GM11168 (cell line): ENCODE results near the gene SRGAP2B.
"Not testable (repeated sequence)": the region's sequence is repeated elsewhere in the genome, so short reads cannot be mapped to it uniquely, and the experiment has no call there.

Source experiments
- in situ Hi-C: fragments of 300-500 bp; cut with MboI; formaldehyde crosslinking; loops from one replicate; pipeline ENCODE4 v1.12.0; 2022; ENCODE audit warnings: low sequenced_read_pairs; ENCODE audit not compliant: unreplicated experiment

Gene SRGAP2B

DNA sequence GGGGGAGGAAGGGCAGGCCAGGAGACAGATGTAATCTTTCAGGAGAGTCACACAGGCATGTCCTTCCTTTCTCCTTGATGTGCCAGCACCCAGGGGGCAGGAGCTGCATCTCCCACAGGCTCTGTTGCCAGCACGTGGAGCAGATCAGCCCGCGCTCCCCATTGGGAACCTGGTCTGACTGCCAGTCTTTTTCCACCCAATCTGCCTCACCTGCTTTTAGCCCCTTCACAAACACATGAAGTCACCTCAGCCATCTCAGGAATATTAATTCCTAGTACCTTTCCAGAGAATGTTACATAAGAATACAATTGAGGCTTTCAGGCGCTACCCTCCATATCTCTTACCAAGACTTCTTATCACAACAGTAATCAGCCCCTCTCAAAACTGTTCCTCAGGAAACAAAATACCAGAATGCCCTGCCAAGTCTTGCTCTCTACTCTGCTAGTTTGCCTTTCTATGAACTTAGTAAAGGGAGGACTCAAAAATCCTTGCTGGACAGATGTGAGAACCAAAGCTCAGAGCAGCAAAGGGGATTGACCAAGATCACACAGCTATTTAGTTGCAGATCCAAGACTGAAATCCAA is 94.3 kb downstream of the SRGAP2B start:
- in situ Hi-C loops = not testable (repeated sequence)

- in situ Hi-C loops = not testable (repeated sequence)
Observed at GRCh38 chr1:145000074-145000742, 94.9 kb downstream of the SRGAP2B start.

- in situ Hi-C loops = not testable (repeated sequence)
Observed at GRCh38 chr1:144998981-144999273, 96.2 kb downstream of the SRGAP2B start.

DNA sequence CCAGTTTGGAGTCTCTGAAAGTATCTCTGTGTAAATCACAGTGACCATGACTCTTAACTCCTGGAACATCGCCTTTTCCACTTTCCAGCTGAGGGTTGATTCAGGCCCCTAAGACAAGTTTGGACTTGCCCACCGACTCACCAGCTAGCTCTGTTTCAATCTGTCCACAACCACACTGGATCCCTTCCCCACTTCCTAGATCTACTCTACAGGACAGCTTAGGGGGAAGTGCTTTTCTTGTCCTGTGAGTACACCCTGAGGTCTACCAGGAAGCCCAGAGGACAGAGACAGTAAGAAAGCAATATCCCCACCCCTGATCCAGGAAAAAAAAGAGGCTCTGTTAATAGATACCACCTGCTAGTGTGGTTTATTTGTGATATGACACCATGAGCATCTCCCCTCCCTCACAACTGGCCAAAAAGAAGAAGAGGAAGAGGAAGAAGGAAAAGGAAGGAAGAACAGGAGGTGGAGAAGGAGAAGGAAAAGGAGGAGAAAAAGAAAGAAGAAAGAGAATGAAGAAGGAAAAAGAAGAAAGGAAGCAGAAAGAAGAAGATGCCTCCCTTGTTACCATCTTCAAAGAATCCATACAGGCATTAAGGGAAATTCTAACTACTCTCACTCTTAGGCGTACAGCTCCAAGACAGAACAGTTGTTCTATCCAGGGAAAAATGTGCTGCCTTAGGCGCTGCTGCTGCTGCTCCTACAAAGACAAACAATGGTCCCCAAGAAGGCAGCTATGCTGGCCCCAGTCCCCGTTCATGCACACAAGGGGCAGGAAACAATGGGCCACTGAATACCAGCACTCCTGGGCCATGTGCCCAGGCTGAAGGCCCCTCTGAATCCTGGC is 96.8 kb downstream of the SRGAP2B start:
- in situ Hi-C loops = not testable (repeated sequence)

GRCh38 chr1:144995833-144996410 is 99.2 kb downstream of the SRGAP2B start:
- in situ Hi-C loops = not testable (repeated sequence)

DNA sequence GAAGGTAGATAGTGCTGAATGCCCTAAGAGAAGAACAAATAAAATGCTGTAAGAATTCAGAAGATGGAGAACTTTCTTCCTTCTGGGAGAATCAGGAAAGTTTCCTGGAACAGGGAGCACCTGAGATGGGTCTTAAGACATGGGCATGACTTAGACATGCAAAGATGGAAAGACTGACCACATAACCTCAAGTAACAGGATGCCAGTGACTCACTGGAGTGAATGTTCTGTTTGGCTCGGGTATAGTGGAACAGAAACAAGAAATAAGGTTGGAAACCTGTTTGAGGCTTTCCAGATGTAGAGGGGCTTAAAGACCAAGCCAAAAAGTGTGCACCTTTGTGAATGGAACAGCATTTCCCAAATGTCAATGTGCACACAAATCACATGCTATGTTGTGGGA is 102.2 kb downstream of the SRGAP2B start:
- in situ Hi-C loops = not testable (repeated sequence)

DNA sequence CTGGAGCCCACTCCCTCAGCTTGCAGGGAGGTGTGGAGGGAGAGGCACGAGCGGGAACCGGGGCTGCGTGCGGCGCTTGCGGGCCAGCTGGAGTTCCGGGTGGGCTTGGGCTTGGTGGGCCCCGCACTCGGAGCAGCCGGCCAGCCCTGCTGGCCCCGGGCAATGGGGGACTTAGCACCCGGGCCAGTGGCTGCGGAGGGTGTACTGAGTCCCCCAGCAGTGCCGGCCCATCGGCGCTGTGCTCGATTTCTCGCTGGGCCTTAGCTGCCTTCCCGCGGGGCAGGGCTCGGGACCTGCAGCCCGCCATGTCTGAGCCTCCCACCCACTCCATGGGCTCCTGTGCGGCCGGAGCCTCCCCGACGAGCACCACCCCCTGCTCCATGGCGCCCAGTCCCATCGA is 104.5 kb downstream of the SRGAP2B start:
- in situ Hi-C loops = not testable (repeated sequence)

DNA sequence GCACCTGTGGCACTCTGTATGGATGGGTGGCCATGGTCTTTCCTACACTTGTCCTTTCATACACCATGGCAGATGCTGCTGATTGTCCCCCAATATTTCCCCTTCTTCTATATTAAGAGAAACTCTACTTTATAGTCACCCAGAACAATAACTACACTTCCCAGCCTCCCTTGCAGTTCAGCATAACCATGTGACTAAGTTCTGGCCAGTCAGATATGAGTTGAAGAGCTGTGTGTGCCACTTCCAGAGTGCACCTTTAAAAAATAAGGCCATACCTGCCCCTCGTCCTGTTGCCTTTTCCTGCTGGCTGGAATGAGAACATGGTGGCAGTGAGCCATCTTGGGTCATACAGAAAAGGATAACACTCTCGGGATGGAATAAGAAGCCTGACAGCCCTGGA is 108.0 kb downstream of the SRGAP2B start:
- in situ Hi-C loops = not testable (repeated sequence)

DNA sequence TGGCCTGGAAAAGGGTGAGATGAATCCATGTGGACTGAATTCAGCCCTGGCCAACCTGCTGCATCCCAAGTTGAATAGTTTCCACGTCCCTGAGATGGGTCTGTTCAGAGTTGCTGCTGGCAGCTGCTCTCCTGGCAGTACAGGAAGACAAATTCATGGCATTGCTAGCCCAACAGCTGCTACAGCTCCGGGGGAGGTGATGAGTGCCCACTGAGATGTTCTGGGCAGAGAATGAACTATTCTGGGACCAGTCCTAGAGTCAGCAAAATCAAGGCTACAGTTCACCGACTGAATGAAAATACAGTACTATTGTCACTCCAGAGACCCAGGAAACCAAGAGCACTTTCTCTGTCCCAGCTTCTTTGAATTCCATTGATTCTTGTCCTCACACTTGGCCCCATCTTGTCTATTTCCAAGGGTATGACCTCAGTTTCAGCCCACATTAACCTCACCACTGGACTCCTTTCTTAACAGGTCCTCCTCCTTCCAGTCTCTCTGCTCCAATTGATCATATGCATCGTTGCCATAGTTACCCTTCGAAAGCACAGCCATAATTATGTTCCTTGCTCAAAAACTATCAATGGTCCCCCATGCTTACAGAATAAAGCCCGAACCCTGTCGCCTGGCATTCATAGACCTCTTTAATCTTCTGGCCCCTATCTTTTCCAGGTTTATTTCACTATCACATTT is 108.8 kb downstream of the SRGAP2B start:
- in situ Hi-C loops = not testable (repeated sequence)

DNA sequence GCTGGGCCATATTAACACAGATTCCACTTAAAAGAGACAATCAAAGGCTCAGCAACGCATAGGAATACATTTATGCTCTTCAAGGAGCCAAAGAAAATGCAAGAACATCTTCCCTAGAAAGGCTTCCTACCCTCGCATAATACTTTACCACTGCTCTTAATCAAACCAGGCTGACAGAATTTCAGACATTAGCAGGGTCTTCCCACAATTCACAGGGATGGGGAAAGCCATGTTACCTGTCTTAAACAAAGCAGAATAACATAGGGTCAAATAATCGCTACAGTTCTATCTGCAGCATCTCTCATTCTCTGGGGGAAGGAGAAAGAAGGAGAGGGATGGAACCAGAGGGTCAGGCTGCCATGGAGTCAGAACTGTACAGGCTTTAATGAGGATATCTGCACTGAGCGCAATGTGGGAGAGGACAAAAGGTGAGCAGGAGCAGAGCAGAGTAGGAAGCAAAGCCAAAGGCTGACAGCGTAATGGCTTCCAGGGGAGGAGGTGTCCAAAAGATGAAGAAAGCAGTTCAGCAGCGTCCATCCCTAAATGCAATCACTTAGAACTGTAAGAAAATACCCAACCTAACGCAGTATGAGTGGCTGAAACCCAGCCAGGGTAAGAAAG is 109.5 kb downstream of the SRGAP2B start:
- in situ Hi-C loops = not testable (repeated sequence)

- in situ Hi-C loops = not testable (repeated sequence)
Observed at GRCh38 chr1:144982802-144983525, 112.2 kb downstream of the SRGAP2B start.

DNA sequence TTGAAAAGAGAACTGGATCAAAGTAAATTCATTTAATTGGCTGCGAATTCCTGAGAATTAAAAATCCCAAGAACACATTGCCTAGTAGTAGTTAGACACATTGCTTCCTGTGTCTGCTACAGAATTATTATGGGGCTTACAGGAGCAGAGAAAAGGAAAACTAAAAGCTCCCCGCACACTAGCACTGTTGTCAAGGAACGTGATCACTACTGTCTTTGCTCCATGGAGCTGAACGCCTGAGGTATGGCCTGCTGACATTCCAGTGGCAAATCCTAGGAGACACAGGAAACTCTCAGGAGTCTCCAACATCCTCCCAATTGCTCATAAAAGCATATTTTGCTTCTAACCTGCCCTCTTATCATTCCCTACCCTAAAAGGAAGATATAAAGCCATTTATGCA is 114.0 kb downstream of the SRGAP2B start:
- in situ Hi-C loops = not testable (repeated sequence)

DNA sequence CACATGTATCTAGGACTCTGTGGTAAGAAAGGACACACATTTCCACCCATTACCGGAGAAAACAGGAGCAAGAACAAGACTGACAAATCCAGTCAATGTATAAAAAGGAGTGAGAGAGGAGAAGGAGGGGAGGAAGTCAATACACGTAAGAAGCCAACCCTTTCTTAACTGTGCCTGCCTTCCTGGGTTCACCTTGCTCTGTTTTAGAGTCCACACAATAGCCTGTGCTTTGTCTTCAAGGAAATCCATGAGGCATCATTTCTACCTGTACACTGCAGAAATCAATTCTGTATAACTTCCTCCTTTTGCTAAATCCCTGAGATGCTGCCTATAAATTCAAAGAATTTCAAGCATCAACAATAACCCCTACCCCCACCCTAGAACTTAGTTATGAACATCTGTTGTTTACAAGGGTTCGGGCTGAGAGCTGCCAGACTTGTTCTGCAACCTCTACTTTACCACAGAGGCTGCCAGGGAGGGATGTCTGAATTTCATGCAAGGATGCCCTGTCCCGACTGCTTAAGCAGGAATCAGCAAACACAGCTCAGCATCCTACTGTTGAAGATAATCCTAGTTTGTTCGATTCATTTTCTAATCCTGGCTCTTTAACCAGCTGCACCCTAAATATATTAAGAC is 115.0 kb downstream of the SRGAP2B start:
- in situ Hi-C loops = not testable (repeated sequence)

DNA sequence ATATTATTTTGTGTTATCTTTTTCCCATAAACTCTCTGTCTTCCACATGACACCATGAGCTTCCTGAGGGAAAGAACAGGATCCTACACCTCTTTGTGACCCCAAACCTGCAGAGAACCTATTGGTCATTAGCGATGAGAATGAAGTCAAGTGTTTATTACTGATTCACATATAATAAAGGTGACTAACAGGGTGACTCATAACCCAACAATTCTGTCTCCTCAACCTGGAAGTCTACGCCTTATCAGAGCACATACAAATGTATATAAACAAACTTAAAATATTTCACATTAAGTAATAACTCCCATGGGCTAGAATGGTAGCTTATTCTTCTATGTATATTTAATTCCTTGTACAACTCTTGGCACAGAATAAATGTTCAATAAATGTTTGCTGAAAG is 117.3 kb downstream of the SRGAP2B start:
- in situ Hi-C loops = not testable (repeated sequence)

- in situ Hi-C loops = not testable (repeated sequence)
Observed at GRCh38 chr1:144971936-144972335, 123.2 kb downstream of the SRGAP2B start.

- in situ Hi-C loops = not testable (repeated sequence)
Observed at GRCh38 chr1:144966488-144966887, 128.6 kb downstream of the SRGAP2B start.

DNA sequence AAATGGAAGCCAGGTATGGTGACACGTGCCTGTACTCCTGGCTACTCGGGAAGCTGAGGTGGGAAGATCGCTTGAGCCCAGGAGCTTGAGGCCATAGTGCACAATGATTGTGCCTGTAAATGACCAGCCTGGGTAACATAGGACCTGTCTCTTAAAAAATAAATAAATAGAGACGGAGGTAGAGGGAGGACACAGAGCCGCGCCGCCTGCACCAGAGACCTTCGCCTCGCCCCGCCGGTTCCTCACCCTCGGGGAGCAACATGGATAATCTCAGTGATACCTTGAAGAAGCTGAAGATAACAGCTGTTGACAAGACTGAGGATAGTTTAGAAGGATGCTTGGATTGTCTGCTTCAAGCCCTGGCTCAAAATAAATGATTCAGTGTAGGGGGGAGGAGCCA is 130.4 kb downstream of the SRGAP2B start:
- in situ Hi-C loops = not testable (repeated sequence)

DNA sequence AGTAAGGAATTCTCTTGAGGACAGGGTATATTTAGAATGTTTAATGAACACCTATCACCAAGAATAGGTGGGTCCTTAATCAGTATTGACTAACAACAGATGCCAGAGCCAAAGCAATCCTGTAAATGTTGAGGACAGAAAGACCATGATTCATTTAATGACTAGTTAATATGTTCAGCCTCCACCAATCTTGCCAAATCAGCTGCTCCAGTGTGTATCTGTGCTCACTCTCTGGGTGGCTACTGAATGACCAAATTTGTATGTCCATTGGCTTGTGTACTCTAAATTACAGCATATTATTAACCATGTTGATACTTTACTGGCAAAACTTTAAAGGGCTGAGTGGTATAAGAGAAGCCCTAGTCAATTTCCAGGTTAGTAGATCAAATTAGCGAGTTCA is 130.9 kb downstream of the SRGAP2B start:
- in situ Hi-C loops = not testable (repeated sequence)

DNA sequence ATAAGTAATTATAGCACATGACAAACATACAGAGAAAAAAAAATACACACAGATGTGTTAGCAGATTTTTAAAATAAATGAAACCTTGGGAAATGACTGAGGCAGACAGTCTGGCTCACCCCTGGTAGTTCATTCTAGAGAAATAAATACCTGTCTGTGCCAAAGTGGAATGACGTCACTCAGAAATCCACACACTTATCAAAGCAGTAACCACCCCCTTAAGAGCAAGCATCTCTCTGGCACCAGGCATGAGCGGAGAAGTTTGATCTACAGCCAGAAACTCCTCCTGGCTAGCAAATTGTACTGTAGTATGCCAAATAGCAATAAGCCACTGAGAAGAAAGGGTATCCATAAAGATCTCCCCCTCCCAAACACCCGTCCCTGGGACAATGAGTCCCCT is 131.6 kb downstream of the SRGAP2B start:
- in situ Hi-C loops = not testable (repeated sequence)
